GM19468 (cell line): ENCODE measurements around the gene FERMT1.

Experiments
- ATAC-seq: cut with Tn5 transposase; IDR thresholded peaks from one replicate; pipeline ENCODE4 v1.9.1; 2021; ENCODE audit warnings: mild to moderate bottlenecking, moderate library complexity, moderate number of reproducible peaks; ENCODE audit not compliant: unreplicated experiment; ENCODE audit errors: extremely low read depth

The FERMT1 gene

GRCh38 chr20:6122873-6123648 is at the start of gene FERMT1:
TSS of gene FERMT1 (minus strand) at chr20:6123030. CDS start at chr20:6119554, 3,476 bp downstream.
- ATAC-seq, result no peak

- no peak for ATAC-seq
Observed at GRCh38 chr20:6169251-6169650, 46.4 kb upstream of the FERMT1 start.

- no peak for ATAC-seq
Observed at GRCh38 chr20:6168204-6168603, 45.4 kb upstream of the FERMT1 start.

- ATAC-seq, result no peak
Observed at GRCh38 chr20:6165346-6165745, 42.5 kb upstream of the FERMT1 start.

GRCh38 chr20:6164421-6165341 is 41.9 kb upstream of the FERMT1 start:
- no peak for ATAC-seq

GRCh38 chr20:6160736-6161135 is 37.9 kb upstream of the FERMT1 start:
- no peak for ATAC-seq

GRCh38 chr20:6157345-6157744 is 34.5 kb upstream of the FERMT1 start:
- no peak for ATAC-seq

- no peak for ATAC-seq
Observed at GRCh38 chr20:6152777-6153176, 29.9 kb upstream of the FERMT1 start.

- ATAC-seq, result no peak
Observed at GRCh38 chr20:6148073-6148472, 25.2 kb upstream of the FERMT1 start.

GRCh38 chr20:6142348-6142993 is 19.6 kb upstream of the FERMT1 start:
- no peak for ATAC-seq

GRCh38 chr20:6140947-6141346 is 18.1 kb upstream of the FERMT1 start:
- no peak for ATAC-seq

- ATAC-seq, result no peak
Observed at GRCh38 chr20:6135347-6135746, 12.5 kb upstream of the FERMT1 start.

- no peak for ATAC-seq
Observed at GRCh38 chr20:6134592-6134991, 11.8 kb upstream of the FERMT1 start.

GRCh38 chr20:6130045-6130444 is 7.2 kb upstream of the FERMT1 start:
- ATAC-seq, result no peak

GRCh38 chr20:6127825-6128224 is 5.0 kb upstream of the FERMT1 start:
- ATAC-seq, result no peak

- ATAC-seq, result no peak
Observed at GRCh38 chr20:6126846-6127245, 4.0 kb upstream of the FERMT1 start.

GRCh38 chr20:6123649-6124014 is 802 bp upstream of the FERMT1 start:
- no peak for ATAC-seq

GRCh38 chr20:6122111-6122872 is 538 bp downstream of the FERMT1 start:
- ATAC-seq, result no peak

- no peak for ATAC-seq
Observed at GRCh38 chr20:6121504-6121903, 1.3 kb downstream of the FERMT1 start.

GRCh38 chr20:6120491-6120988 is 2.3 kb downstream of the FERMT1 start:
- ATAC-seq, result no peak
